CD14-positive monocyte (primary cell): Measurements from ENCODE around the gene OS9. TPM values are rescaled to one million over a fixed set of nuclear protein-coding genes. Genes with fewer than 3 reads are reported as not detected.

ENCODE experiments used
- DNase-seq, 3 donors: peaks; one replicate each; pipeline ENCODE4 v3.0.0-alpha.2; 2011 to 2022
- H2AFZ ChIP-seq: 2 replicates; pipeline ENCODE4 v1.6.0; 2012; ENCODE audit warnings: mild to moderate bottlenecking, low read depth, low read length, inconsistent platforms; ENCODE audit not compliant: insufficient read depth, poor library complexity, severe bottlenecking
- H3K27ac ChIP-seq, 2 donors: 1 replicate in 1 of 2; 2 replicates in 1 of 2; pipeline ENCODE4 v1.5.1; 2012 to 2013; ENCODE audit warnings: low read length in 2 of 2, control low read depth in 1 of 2, inconsistent platforms in 1 of 2, low read depth in 1 of 2, mild to moderate bottlenecking in 1 of 2
- H3K27me3 ChIP-seq, 2 donors: one replicate each; pipeline versions ENCODE4 v1.6.0 to v1.6.1; 2011 to 2013; ENCODE audit warnings: low read length in 2 of 2; ENCODE audit not compliant: control insufficient read depth in 2 of 2, insufficient read depth in 2 of 2
- H3K36me3 ChIP-seq, 2 donors: replicated peaks in 1 of 2; 1 replicate in 1 of 2; 2 replicates in 1 of 2; pipeline versions ENCODE4 v1.5.1 to v1.6.1; 2012 to 2013; ENCODE audit warnings: low read length in 2 of 2, control low read depth in 1 of 2, inconsistent platforms in 1 of 2, mild to moderate bottlenecking in 1 of 2; ENCODE audit not compliant: insufficient read depth in 2 of 2, control insufficient read depth in 1 of 2
- H3K4me1 ChIP-seq, 2 donors: 1 replicate in 1 of 2; 2 replicates in 1 of 2; pipeline versions ENCODE4 v1.5.1 to v1.6.1; 2012 to 2013; ENCODE audit warnings: low read length in 2 of 2, control low read depth in 1 of 2, inconsistent platforms in 1 of 2, mild to moderate bottlenecking in 1 of 2, moderate library complexity in 1 of 2; ENCODE audit not compliant: insufficient read depth in 2 of 2, control insufficient read depth in 1 of 2
- H3K4me2 ChIP-seq: replicated peaks from 2 replicates; pipeline ENCODE3; 2012; ENCODE audit warnings: low read length, moderate library complexity, mild to moderate bottlenecking; ENCODE audit not compliant: poor library complexity, severe bottlenecking; ENCODE audit errors: extremely low read depth
- H3K4me3 ChIP-seq, 3 experiments: fragments of 200-600 bp in 1 of 3; sonication (generic) in 1 of 3; replicated peaks in 1 of 3; 1 replicate in 2 of 3; 2 replicates in 1 of 3; pipeline ENCODE4 v1.5.1; 2011 to 2013; ENCODE audit warnings: low read length in 3 of 3, mild to moderate bottlenecking in 3 of 3, control low read depth in 2 of 3, low read depth in 2 of 3, inconsistent platforms in 1 of 3, moderate library complexity in 1 of 3
- H3K79me2 ChIP-seq: 2 replicates; pipeline ENCODE4 v1.6.0; 2012; ENCODE audit warnings: mild to moderate bottlenecking, control low read depth, inconsistent platforms, low read length, moderate library complexity; ENCODE audit not compliant: insufficient read depth
- H3K9ac ChIP-seq: 2 replicates; pipeline ENCODE4 v1.6.0; 2017; ENCODE audit warnings: low read length, mild to moderate bottlenecking; ENCODE audit not compliant: insufficient read depth, poor library complexity, severe bottlenecking
- H3K9me3 ChIP-seq, 2 donors: replicated peaks in 1 of 2; 1 replicate in 1 of 2; 2 replicates in 1 of 2; pipeline versions ENCODE4 v1.5.1 to v1.6.1; 2012 to 2013; ENCODE audit warnings: low read length in 2 of 2, control low read depth in 1 of 2; ENCODE audit not compliant: control insufficient read depth in 1 of 2, insufficient read depth in 1 of 2
- H4K20me1 ChIP-seq: 2 replicates; pipeline ENCODE4 v1.6.0; 2012; ENCODE audit warnings: mild to moderate bottlenecking, low read length, control low read depth, moderate library complexity; ENCODE audit not compliant: insufficient read depth
- H3K27ac Mint-ChIP-seq, 7 donors: one replicate each; pipeline ENCODE4 v1.8.0; 2020; ENCODE audit warnings: mild to moderate bottlenecking in 7 of 7, mixed read lengths in 7 of 7, moderate library complexity in 6 of 7, inconsistent platforms in 2 of 7
- H3K27me3 Mint-ChIP-seq, 3 donors: one replicate each; pipeline ENCODE4 v1.8.0; 2021 to 2022; ENCODE audit warnings: low read depth in 3 of 3, mild to moderate bottlenecking in 3 of 3, mixed read lengths in 3 of 3, moderate library complexity in 3 of 3, inconsistent platforms in 1 of 3
- H3K36me3 Mint-ChIP-seq, 2 donors: one replicate each; pipeline ENCODE4 v1.8.0; 2020; ENCODE audit warnings: mixed read lengths in 2 of 2, inconsistent platforms in 1 of 2, mild to moderate bottlenecking in 1 of 2
- H3K4me1 Mint-ChIP-seq: one replicate; pipeline ENCODE4 v1.8.0; 2020; ENCODE audit warnings: mild to moderate bottlenecking, mixed read lengths
- H3K4me3 Mint-ChIP-seq, 2 donors: one replicate each; pipeline ENCODE4 v1.8.0; 2020; ENCODE audit warnings: mild to moderate bottlenecking in 2 of 2, mixed read lengths in 2 of 2, moderate library complexity in 1 of 2
- H3K9me3 Mint-ChIP-seq, 7 donors: one replicate each; pipeline ENCODE4 v1.8.0; 2020 to 2022; ENCODE audit warnings: mixed read lengths in 7 of 7, mild to moderate bottlenecking in 6 of 7, moderate library complexity in 6 of 7, inconsistent platforms in 2 of 7
- CTCF ChIP-seq: fragments of 200-600 bp; IDR thresholded peaks from one replicate; pipeline ENCODE4 v1.8.0; 2022; ENCODE audit warnings: antibody characterized with exemption, mild to moderate bottlenecking
- WGBS: methylation state at CpG from one replicate; pipeline ENCODE4 v1.1.5; 2013; ENCODE audit warnings: missing lambda C conversion rate; ENCODE audit not compliant: insufficient coverage; 5-methylcytosine and 5-hydroxymethylcytosine counted together
- intact Hi-C, 2 donors: fragments of 100-400 bp; cut with micrococcal nuclease; formaldehyde crosslinking; loops; one replicate each; pipeline versions ENCODE4 v1.15.0 to v1.15.1; 2023
- polyA plus RNA-seq, 3 donors: library from polyadenylated mRNA; depleted of rRNA in 1 of 3; unstranded in 2 of 3; stranded (reverse) in 1 of 3; fragments of 300-500 nt in 2 of 3; fragments of >200 nt in 1 of 3; fragmentation: Illumina TruSeq in 2 of 3; gene quantifications; 1 replicate in 2 of 3; 2 replicates in 1 of 3; pipeline ENCODE4 v1.2.3, GENCODE V29; 2012 to 2021

Gene OS9
- polyA plus RNA-seq, 3 donors: 90.9 to 484 (median 128) TPM

GRCh38 chr12:57741844-57742738, 48.2 kb downstream of the OS9 start:
- Histone ChIP-seq H3K4me1 (peaks cover 40 to 47% of the 10 kb centered on the region in 2 donors), H3K27ac (peak overlapping the region; percentile 9 to 78), H3K27me3 (no peaks in the 10 kb centered on the region), H2AFZ (peak overlapping the region; percentile 78), H3K9me3 (no peaks in the 10 kb centered on the region), H3K9ac (peak overlapping the region; percentile 37), H3K79me2 (peaks cover 26% of the 10 kb centered on the region), H3K4me2 (peak overlapping the region; percentile 73), H3K36me3 (peaks cover 0 to 10% of the 10 kb centered on the region in 2 donors), H3K4me3 (peak overlapping the region; percentile 40 to 70 (median 52)), H4K20me1 (no peaks in the 10 kb centered on the region)
- peaks cover 53% of the 10 kb centered on the region for H3K4me1 Mint-ChIP-seq
- 23% methylated on average over 10 of the region's 14 CpGs for WGBS
- peaks cover 8 to 9% of the 10 kb centered on the region in 2 donors for H3K36me3 Mint-ChIP-seq
- peak overlapping the region; percentile 83 to 93 for H3K4me3 Mint-ChIP-seq
- H3K27ac Mint-ChIP-seq: peak overlapping the region; percentile 78 to 96 (median 88)
- H3K27me3 Mint-ChIP-seq: peaks cover 0 to 1% (median 0%) of the 10 kb centered on the region in 3 donors
- peak; percentile 50 to 70 (median 61) for DNase-seq
- intact Hi-C loops: loop anchor here in 1 of 2 donors (5.0 to 10.0 kb wide), 2 partner anchors 50 to 193 kb away; partner anchors contain the start of gene OS9
- H3K9me3 Mint-ChIP-seq: no peaks in the 10 kb centered on the region
- peak; percentile 37 for TF ChIP-seq CTCF

GRCh38 chr12:57743769-57744168, 49.8 kb downstream of the OS9 start:
- Histone ChIP-seq H3K4me2 (peak overlapping the region; percentile 86), H3K36me3 (peaks cover 11 to 25% of the 10 kb centered on the region in 2 donors), H2AFZ (no peak overlapping the region), H3K9ac (no peak overlapping the region), H4K20me1 (no peaks in the 10 kb centered on the region), H3K9me3 (no peaks in the 10 kb centered on the region), H3K4me1 (peaks cover 40 to 47% of the 10 kb centered on the region in 2 donors), H3K27me3 (no peaks in the 10 kb centered on the region), H3K27ac (peak overlapping the region in 1 of 2 donors; percentile 89), H3K4me3 (peak overlapping the region in 1 of 3 experiments; percentile 84), H3K79me2 (peaks cover 26% of the 10 kb centered on the region)
- WGBS: no CpG with 5 or more reads among the region's 2 CpGs
- H3K27ac Mint-ChIP-seq: peak overlapping the region; percentile 92 to 97 (median 96)
- no peak for DNase-seq
- H3K36me3 Mint-ChIP-seq: peaks cover 19 to 24% of the 10 kb centered on the region in 2 donors
- peaks cover 53% of the 10 kb centered on the region for H3K4me1 Mint-ChIP-seq
- no peak for TF ChIP-seq CTCF
- intact Hi-C loops: loop anchor here in 1 of 2 donors (5.0 to 10.0 kb wide), 2 partner anchors 51 to 191 kb away; partner anchors contain the start of gene OS9
- H3K9me3 Mint-ChIP-seq: no peaks in the 10 kb centered on the region
- peak overlapping the region in 1 of 2 donors; percentile 89 for H3K4me3 Mint-ChIP-seq
- H3K27me3 Mint-ChIP-seq: peaks cover 0 to 1% (median 0%) of the 10 kb centered on the region in 3 donors
